ENCODE results near the gene PPIL1.

DNA sequence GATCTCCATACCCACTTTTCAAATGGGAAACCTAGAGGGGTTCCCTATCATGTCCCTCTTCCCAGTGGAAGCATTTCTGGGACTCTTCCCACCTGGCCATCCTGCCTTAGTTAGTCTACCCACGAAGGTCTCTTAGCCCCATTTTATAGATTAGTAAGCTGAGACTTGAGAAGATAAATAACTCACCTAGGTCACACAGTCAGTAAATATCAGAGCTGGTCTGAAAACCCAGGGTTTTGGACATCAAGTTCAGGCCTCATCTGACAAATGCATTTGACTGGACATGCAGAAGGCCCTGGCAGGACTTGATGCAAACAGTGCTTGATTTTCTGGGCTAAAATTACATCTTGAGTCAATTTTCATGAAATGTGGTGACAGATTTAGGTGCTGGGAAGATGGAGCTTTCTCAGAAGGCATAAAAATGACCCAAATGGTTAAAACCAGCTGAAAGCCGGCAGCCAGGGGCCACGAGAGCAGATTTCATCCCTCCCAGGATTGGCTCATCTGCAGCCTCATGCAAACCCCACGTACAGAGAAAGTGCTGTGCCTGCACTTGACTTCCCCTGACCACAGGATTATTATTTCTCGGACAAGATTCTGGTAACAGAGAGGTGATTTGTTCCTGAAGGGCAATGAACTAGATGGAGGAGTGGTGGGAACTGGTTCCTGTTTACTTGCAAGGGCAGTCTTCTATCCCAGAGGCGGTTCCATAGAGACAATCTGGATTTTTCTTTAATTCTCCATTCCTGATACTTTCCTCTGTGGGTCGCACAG is 58.5 kb downstream of the PPIL1 start:
- TF ChIP-seq CREB1 (IDR thresholded peaks at IDR 0.05; ENCODE audit: low read depth): no peak
- TF ChIP-seq BRCA1 (IDR thresholded peaks at IDR 0.05; ENCODE audit: low read depth, low read length): no peak
- TF ChIP-seq, protein P1, sequence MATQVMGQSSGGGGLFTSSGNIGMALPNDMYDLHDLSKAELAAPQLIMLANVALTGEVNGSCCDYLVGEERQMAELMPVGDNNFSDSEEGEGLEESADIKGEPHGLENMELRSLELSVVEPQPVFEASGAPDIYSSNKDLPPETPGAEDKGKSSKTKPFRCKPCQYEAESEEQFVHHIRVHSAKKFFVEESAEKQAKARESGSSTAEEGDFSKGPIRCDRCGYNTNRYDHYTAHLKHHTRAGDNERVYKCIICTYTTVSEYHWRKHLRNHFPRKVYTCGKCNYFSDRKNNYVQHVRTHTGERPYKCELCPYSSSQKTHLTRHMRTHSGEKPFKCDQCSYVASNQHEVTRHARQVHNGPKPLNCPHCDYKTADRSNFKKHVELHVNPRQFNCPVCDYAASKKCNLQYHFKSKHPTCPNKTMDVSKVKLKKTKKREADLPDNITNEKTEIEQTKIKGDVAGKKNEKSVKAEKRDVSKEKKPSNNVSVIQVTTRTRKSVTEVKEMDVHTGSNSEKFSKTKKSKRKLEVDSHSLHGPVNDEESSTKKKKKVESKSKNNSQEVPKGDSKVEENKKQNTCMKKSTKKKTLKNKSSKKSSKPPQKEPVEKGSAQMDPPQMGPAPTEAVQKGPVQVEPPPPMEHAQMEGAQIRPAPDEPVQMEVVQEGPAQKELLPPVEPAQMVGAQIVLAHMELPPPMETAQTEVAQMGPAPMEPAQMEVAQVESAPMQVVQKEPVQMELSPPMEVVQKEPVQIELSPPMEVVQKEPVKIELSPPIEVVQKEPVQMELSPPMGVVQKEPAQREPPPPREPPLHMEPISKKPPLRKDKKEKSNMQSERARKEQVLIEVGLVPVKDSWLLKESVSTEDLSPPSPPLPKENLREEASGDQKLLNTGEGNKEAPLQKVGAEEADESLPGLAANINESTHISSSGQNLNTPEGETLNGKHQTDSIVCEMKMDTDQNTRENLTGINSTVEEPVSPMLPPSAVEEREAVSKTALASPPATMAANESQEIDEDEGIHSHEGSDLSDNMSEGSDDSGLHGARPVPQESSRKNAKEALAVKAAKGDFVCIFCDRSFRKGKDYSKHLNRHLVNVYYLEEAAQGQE (IDR thresholded peaks at IDR 0.05; ENCODE audit: low read depth, low read length): no peak
- TF ChIP-seq SREBF2 (IDR thresholded peaks at IDR 0.05; ENCODE audit: low read length): no peak
- TF ChIP-seq ZNF384 (IDR thresholded peaks at IDR 0.05; ENCODE audit: borderline replicate concordance, low read depth, low read length): no peak
- no peak for TF ChIP-seq IKZF2 (IDR thresholded peaks at IDR 0.05)
- TF ChIP-seq, protein P2, sequence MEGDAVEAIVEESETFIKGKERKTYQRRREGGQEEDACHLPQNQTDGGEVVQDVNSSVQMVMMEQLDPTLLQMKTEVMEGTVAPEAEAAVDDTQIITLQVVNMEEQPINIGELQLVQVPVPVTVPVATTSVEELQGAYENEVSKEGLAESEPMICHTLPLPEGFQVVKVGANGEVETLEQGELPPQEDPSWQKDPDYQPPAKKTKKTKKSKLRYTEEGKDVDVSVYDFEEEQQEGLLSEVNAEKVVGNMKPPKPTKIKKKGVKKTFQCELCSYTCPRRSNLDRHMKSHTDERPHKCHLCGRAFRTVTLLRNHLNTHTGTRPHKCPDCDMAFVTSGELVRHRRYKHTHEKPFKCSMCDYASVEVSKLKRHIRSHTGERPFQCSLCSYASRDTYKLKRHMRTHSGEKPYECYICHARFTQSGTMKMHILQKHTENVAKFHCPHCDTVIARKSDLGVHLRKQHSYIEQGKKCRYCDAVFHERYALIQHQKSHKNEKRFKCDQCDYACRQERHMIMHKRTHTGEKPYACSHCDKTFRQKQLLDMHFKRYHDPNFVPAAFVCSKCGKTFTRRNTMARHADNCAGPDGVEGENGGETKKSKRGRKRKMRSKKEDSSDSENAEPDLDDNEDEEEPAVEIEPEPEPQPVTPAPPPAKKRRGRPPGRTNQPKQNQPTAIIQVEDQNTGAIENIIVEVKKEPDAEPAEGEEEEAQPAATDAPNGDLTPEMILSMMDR (IDR thresholded peaks at IDR 0.05 in 2 of 3, conservative IDR thresholded peaks at IDR 0.05 in 1 of 3; ENCODE audit: control insufficient read depth in 2 of 3, extremely low read depth in 1 of 3, insufficient read depth in 1 of 3, low read depth in 3 of 3, low read length in 3 of 3): no peak
- no peak for TF ChIP-seq HDAC2 (IDR thresholded peaks at IDR 0.05)

All from GM12878 (cell line).